GM12878 (cell line): ENCODE results near the gene FALEC. TPM values are rescaled to one million over a fixed set of nuclear protein-coding genes. Genes with fewer than 3 reads are reported as not detected.

Source experiments
- ATF3 ChIP-seq: IDR thresholded peaks from 2 replicates; pipeline ENCODE4 v1.6.1; 2011; ENCODE audit warnings: low read depth, mild to moderate bottlenecking, low read length, moderate library complexity, borderline replicate concordance; ENCODE audit errors: extremely low read depth
- BCL11A ChIP-seq: IDR thresholded peaks from 2 replicates; pipeline ENCODE4 v1.6.1; 2011; ENCODE audit warnings: low read depth, low read length
- BHLHE40 ChIP-seq, 2 experiments: fragments of 450-650 bp in 1 of 2; IDR thresholded peaks; 2 replicates each; pipeline ENCODE4 v1.6.1; 2011 to 2017; ENCODE audit warnings: low read depth in 2 of 2, borderline replicate concordance in 1 of 2, improper control_type of control experiment in 1 of 2, low read length in 1 of 2, mild to moderate bottlenecking in 1 of 2
- CTCF ChIP-seq, 3 experiments: IDR thresholded peaks in 2 of 3; conservative IDR thresholded peaks in 1 of 3; 2 replicates each; pipeline ENCODE4 v1.5.1; 2011; ENCODE audit warnings: low read depth in 3 of 3, low read length in 3 of 3, mild to moderate bottlenecking in 3 of 3, control low read depth in 2 of 3, moderate library complexity in 2 of 3, inconsistent platforms in 1 of 3, mixed read lengths in 1 of 3; ENCODE audit not compliant: control insufficient read depth in 2 of 3, insufficient read depth in 1 of 3; ENCODE audit errors: extremely low read depth in 1 of 3
- CUX1 ChIP-seq: IDR thresholded peaks from 2 replicates; pipeline ENCODE4 v1.6.1; 2012; ENCODE audit warnings: improper control_type of control experiment, low read depth, low read length; ENCODE audit not compliant: insufficient replicate concordance
- DPF2 ChIP-seq: fragments of 450-650 bp; IDR thresholded peaks from 2 replicates; pipeline ENCODE4 v1.6.1; 2017; ENCODE audit warnings: mild to moderate bottlenecking
- E2F4 ChIP-seq: IDR thresholded peaks from 2 replicates; pipeline ENCODE4 v1.6.1; 2012; ENCODE audit warnings: low read depth, low read length, improper control_type of control experiment
- EP300 ChIP-seq, 2 experiments: fragments of 150-350 bp in 1 of 2; IDR thresholded peaks; 2 replicates each; pipeline ENCODE4 v1.6.1; 2011 to 2012; ENCODE audit warnings: low read depth in 2 of 2, low read length in 2 of 2, borderline replicate concordance in 1 of 2, improper control_type of control experiment in 1 of 2, inconsistent platforms in 1 of 2; ENCODE audit not compliant: control insufficient read depth in 1 of 2
- HDGF ChIP-seq: fragments of 450-650 bp; IDR thresholded peaks from 2 replicates; pipeline ENCODE4 v1.6.1; 2016; ENCODE audit warnings: antibody characterized with exemption
- HSF1 ChIP-seq: fragments of 150-350 bp; IDR thresholded peaks from 2 replicates; pipeline ENCODE4 v1.6.1; 2014; ENCODE audit warnings: mild to moderate bottlenecking, low read depth, low read length
- IRF3 ChIP-seq: fragments of 450-650 bp; IDR thresholded peaks from 2 replicates; pipeline ENCODE4 v1.6.1; 2014; ENCODE audit warnings: mild to moderate bottlenecking
- PKNOX1 ChIP-seq: fragments of 450-650 bp; IDR thresholded peaks from 2 replicates; pipeline ENCODE4 v1.6.1; 2016; ENCODE audit warnings: mild to moderate bottlenecking
- POU2F2 ChIP-seq: IDR thresholded peaks from 3 replicates; pipeline ENCODE4 v1.6.1; 2011; ENCODE audit warnings: low read depth, mild to moderate bottlenecking, low read length, borderline replicate concordance
- RB1 ChIP-seq: fragments of 450-650 bp; formaldehyde crosslinking; IDR thresholded peaks from 2 replicates; pipeline ENCODE4 v1.6.1; 2017; ENCODE audit warnings: mild to moderate bottlenecking, borderline replicate concordance
- SMAD5 ChIP-seq: IDR thresholded peaks from 2 replicates; pipeline ENCODE4 v1.6.1; 2016; ENCODE audit warnings: antibody characterized with exemption, low read depth
- polyA plus RNA-seq, 11 experiments: library from polyadenylated mRNA; depleted of rRNA in 4 of 11; unstranded in 6 of 11; stranded (reverse) in 5 of 11; fragments of >200 nt; fragmentation: Nextera tagmentation in 4 of 11; fragmentation: Illumina TruSeq in 1 of 11; extraction: Ambion mirVana in 4 of 11; extraction: Trizol in 1 of 11; gene quantifications; 1 replicate in 1 of 11; 2 replicates in 10 of 11; pipeline versions ENCODE4 v1.2.1 to v1.2.3, GENCODE V29; 2011 to 2016; ENCODE audit warnings: inconsistent platforms in 2 of 11, missing spikeins in 2 of 11, low read depth in 1 of 11
- total RNA-seq, 4 experiments: library from RNA; depleted of rRNA in 3 of 4; stranded (reverse); fragments of >200 nt in 3 of 4; fragmentation: Illumina TruSeq in 1 of 4; extraction: Trizol in 1 of 4; gene quantifications; 2 replicates each; pipeline versions ENCODE4 v1.2.1 to v1.2.3, GENCODE V29; 2013 to 2021

FALEC gene
- total and polyA plus RNA-seq, 10 of the 15 experiments (the other 5 are each of a cell fraction or from before 2014, with no cell fraction given) = 0.21 to 0.71 (median 0.32) TPM; not detected in 3

- TF ChIP-seq CTCF (IDR thresholded peaks at IDR 0.05 in 2 of 3, conservative IDR thresholded peaks at IDR 0.05 in 1 of 3; ENCODE audit: control insufficient read depth in 2 of 3, extremely low read depth in 1 of 3, insufficient read depth in 1 of 3, low read depth in 3 of 3, low read length in 3 of 3) (peak; percentile 90 to 97 (median 93)), DPF2 (no peak), HDGF (no peak), POU2F2 (no peak), SMAD5 (no peak), ATF3 (no peak), PKNOX1 (no peak), BHLHE40 (IDR thresholded peaks at IDR 0.05; ENCODE audit: borderline replicate concordance in 1 of 2, low read depth in 2 of 2, low read length in 1 of 2) (0 out of 4 replicates have a peak, but pooled peaks of 1 of the 2 experiments have one; percentile 14), BCL11A (peak; percentile 3; the same call in 1 of the 2 replicates), RB1 (no peak), IRF3 (no peak), E2F4 (no peak), HSF1 (no peak), CUX1 (no peak), EP300 (IDR thresholded peaks at IDR 0.05; ENCODE audit: borderline replicate concordance in 1 of 2, control insufficient read depth in 1 of 2, low read depth in 2 of 2, low read length in 2 of 2) (no peak)
Measured at GRCh38 chr1:150560576-150561253, 45.2 kb downstream of the FALEC start (continued).
